ENCODE data around the gene NTSR1.

The NTSR1 gene

DNA sequence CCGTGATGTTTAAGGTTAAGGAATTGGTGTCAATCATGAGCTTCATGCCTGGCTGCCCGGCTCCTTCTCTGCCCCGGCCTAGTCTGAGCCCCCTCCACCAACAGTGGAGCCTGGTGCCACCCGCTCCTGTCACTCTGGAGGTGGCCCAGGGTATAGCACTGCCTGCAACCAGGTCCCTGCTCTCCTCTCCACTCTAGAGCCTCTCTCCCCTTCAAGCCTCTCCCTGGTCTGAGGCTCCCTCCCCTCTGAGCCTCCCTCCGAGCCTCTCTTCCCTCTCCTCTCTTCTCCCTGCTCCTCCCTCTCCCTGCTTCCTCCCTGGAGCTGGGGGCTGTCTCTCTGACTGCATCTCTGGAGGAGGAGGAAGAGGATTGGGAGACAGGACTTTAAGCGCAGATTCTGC lies 56.4 kb downstream of the NTSR1 start:
- TF ChIP-seq, protein P1, sequence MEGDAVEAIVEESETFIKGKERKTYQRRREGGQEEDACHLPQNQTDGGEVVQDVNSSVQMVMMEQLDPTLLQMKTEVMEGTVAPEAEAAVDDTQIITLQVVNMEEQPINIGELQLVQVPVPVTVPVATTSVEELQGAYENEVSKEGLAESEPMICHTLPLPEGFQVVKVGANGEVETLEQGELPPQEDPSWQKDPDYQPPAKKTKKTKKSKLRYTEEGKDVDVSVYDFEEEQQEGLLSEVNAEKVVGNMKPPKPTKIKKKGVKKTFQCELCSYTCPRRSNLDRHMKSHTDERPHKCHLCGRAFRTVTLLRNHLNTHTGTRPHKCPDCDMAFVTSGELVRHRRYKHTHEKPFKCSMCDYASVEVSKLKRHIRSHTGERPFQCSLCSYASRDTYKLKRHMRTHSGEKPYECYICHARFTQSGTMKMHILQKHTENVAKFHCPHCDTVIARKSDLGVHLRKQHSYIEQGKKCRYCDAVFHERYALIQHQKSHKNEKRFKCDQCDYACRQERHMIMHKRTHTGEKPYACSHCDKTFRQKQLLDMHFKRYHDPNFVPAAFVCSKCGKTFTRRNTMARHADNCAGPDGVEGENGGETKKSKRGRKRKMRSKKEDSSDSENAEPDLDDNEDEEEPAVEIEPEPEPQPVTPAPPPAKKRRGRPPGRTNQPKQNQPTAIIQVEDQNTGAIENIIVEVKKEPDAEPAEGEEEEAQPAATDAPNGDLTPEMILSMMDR (IDR thresholded peaks at IDR 0.05; ENCODE audit: control insufficient read depth, extremely low read depth, insufficient read depth), result no peak
- H3K4me3 ChIP-seq (ENCODE audit: low read depth, low read length), result no peak overlapping the region
- no peak for DNase-seq (ENCODE audit: low read depth)

DNA sequence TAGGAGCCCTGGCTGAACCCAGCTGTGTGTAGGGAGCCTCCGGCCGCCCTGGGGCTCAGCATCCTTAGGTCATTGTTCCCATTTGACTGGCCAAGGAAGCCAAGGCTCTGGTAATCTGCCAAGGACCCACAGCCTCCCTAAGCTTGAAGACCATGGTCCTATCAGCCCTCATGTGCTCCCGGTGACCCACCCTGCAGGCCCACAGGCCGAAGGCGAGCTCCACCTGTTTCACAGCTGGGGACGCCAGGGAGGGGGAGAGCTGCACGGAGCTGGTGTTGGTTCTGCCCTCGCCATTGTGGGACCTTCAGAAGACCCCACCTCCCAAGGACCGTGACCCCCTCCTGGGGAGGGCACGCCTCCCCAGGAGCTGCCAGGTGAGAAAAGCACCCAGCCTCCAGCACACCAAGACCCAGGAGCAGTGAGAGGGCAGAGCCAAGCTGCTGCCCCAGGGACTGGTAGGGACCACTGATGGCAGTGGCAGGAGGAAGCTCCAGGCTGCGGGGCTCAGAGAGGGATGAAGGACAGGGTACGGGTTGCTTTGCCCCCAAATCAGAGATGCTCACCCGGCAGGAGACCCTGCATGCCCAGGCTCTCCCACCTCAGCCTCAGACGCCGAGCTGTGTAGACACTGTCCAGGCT lies 56.9 kb downstream of the NTSR1 start:
- no peak for DNase-seq (ENCODE audit: low read depth)
- TF ChIP-seq, protein P1 (IDR thresholded peaks at IDR 0.05; ENCODE audit: control insufficient read depth, extremely low read depth, insufficient read depth), result no peak
- H3K4me3 ChIP-seq (ENCODE audit: low read depth, low read length), result no peak overlapping the region

GRCh38 chr20:62766071-62766450 lies 57.4 kb downstream of the NTSR1 start:
- no peak for DNase-seq (ENCODE audit: low read depth)
- TF ChIP-seq, protein P1 (IDR thresholded peaks at IDR 0.05; ENCODE audit: control insufficient read depth, extremely low read depth, insufficient read depth), result no peak
- no peak overlapping the region for H3K4me3 ChIP-seq (ENCODE audit: low read depth, low read length)

DNA sequence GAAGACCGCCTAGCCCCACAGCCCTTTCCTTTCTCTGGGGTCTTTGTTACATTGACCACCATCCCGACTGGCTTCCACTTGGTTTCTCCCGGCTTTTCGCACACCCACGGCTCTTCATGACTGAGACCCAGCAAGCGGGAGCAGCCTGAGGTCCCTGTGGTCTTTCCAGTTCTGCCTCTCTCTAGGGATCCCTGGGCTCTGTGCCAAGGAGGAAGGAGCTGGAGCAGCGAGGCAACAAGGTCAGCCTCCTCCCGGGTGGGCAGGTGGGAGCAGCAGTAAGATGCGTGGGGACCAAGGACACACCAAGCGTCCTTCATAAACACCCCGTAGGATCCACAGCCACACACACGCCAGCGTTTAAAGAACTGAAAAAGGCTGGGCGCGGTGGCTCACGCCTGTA lies 58.1 kb downstream of the NTSR1 start:
- TF ChIP-seq, protein P1 (IDR thresholded peaks at IDR 0.05; ENCODE audit: control insufficient read depth, extremely low read depth, insufficient read depth), result no peak
- H3K4me3 ChIP-seq (ENCODE audit: low read depth, low read length), result no peak overlapping the region
- DNase-seq (ENCODE audit: low read depth), result peak; percentile 73

- DNase-seq (ENCODE audit: low read depth), result no peak
- no peak overlapping the region for H3K4me3 ChIP-seq (ENCODE audit: low read depth, low read length)
- TF ChIP-seq, protein P1 (IDR thresholded peaks at IDR 0.05; ENCODE audit: control insufficient read depth, extremely low read depth, insufficient read depth), result no peak
Measured at GRCh38 chr20:62768234-62768546, 59.6 kb downstream of the NTSR1 start.

GRCh38 chr20:62768551-62769287 lies 60.1 kb downstream of the NTSR1 start:
- no peak for DNase-seq (ENCODE audit: low read depth)
- no peak overlapping the region for H3K4me3 ChIP-seq (ENCODE audit: low read depth, low read length)
- TF ChIP-seq, protein P1 (IDR thresholded peaks at IDR 0.05; ENCODE audit: control insufficient read depth, extremely low read depth, insufficient read depth), result no peak
